Activated CD4-positive, alpha-beta T cell treated with anti-CD3 and anti-CD28 coated beads, Interleukin-2, amount 50 U/mL, for 4 hours (primary cell): ENCODE results near the gene CNN2.

Experiments
- DNase-seq, 2 experiments: peaks; one replicate each; pipeline ENCODE4 v3.0.0-alpha.2; 2020

Gene CNN2

GRCh38 chr19:1084024-1084868 is 57.8 kb downstream of the CNN2 start:
- DNase-seq: no peak

GRCh38 chr19:1085053-1085658 is 58.7 kb downstream of the CNN2 start:
- DNase-seq: no peak

DNA sequence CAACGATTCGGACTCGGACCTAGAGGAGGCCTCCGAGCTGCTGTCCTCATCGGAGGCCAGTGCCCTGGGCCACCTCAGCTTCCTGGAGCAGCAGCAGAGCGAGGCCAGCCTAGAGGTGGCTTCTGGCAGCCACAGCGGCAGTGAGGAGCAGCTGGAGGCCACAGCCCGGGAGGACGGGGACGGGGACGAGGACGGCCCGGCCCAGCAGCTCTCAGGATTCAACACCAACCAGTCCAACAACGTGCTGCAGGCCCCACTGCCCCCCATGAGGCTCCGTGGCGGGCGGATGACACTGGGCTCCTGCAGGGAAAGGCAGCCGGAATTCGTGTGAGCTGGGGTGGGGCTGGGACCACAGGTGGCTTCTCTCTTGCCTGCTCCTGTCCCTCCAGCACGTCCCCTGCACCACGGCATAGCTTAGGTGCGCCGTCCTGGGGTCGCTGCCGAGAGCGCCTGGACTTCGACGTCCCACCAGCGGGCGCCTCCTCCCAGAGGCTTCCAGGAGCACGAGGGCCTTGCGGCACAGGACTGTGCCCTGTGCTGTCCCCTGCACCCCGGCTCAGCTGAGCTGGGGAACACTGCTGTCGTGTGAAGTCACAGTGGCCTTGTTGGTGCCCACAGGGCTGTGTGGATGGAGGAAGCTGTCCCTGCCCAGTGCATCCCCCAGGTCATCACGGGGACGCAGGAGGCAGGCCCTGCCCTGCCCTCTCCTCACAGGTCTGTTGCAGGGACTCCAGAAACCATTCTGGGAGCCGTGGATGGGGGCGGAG is 59.5 kb downstream of the CNN2 start:
- DNase-seq: no peak

DNA sequence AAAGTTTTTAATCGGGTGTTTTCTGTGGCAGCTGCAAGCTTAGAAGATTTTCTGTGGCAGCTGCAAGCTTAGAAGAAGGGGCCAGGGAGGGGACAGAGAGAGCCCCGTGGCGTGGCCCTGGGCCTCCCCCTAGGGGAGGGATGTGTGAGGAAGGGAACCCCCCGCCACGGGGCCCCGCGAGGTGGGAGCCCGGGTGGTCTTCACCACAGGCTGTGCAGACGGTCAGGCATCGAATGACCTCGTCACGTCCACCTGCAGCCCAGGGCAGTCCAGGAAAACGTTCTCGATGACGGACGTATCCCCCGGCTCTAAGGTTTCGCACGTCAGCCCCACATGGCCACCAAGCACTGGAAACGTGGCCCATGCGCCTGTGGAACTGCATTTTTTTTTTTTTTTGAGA is 60.2 kb downstream of the CNN2 start:
- no peak for DNase-seq

GRCh38 chr19:1087813-1088415 is 61.5 kb downstream of the CNN2 start:
- no peak for DNase-seq

GRCh38 chr19:1088416-1089010 is 62.1 kb downstream of the CNN2 start:
- no peak for DNase-seq
